ENCODE results near the gene POLR2H.

DNA sequence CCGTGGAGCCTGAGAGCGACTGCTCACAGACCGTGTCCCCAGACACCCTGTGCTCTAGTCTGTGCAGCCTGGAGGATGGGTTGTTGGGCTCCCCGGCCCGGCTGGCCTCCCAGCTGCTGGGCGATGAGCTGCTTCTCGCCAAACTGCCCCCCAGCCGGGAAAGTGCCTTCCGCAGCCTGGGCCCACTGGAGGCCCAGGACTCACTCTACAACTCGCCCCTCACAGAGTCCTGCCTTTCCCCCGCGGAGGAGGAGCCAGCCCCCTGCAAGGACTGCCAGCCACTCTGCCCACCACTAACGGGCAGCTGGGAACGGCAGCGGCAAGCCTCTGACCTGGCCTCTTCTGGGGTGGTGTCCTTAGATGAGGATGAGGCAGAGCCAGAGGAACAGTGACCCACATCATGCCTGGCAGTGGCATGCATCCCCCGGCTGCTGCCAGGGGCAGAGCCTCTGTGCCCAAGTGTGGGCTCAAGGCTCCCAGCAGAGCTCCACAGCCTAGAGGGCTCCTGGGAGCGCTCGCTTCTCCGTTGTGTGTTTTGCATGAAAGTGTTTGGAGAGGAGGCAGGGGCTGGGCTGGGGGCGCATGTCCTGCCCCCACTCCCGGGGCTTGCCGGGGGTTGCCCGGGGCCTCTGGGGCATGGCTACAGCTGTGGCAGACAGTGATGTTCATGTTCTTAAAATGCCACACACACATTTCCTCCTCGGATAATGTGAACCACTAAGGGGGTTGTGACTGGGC lies 16.8 kb upstream of the POLR2H start:
- TF ChIP-seq CTCF (IDR thresholded peaks at IDR 0.05) (no peak), POLR2A (IDR thresholded peaks at IDR 0.05) (no peak)

Measured in vagina (tissue), 2 donors.